ENCODE data around the gene RPSA. TPM values are rescaled to one million over a fixed set of nuclear protein-coding genes. Genes with fewer than 3 reads are reported as not detected.
"Not testable (repeated sequence)": the region's sequence is repeated elsewhere in the genome, so short reads cannot be mapped to it uniquely, and the experiment has no call there.

RPSA gene
- total and polyA plus RNA-seq, 10 donors, result 795 to 3,649 (median 960) TPM

- Histone ChIP-seq H3K27ac (no peak overlapping the region), H3K9me3 (no peaks in the 10 kb centered on the region), H3K4me3 (no peak overlapping the region), H3K36me3 (peaks cover 9 to 57% (median 51%) of the 10 kb centered on the region in 6 donors), H3K4me1 (peaks cover 7 to 27% (median 12%) of the 10 kb centered on the region in 6 donors), H3K27me3 (replicated peaks in 1 of 7) (no peaks in the 10 kb centered on the region)
- TF ChIP-seq POLR2AphosphoS5 (IDR thresholded peaks at IDR 0.05) (peak in 1 of 3 donors; percentile 23), CTCF (IDR thresholded peaks at IDR 0.05 in 8 of 11, conservative IDR thresholded peaks at IDR 0.05 in 3 of 11) (no peak)
- no peak for DNase-seq
- intact Hi-C loops (cut with DNase I; ENCODE audit: low total_unique reads), result no loop called here
- 59 to 80% (median 68%) methylated on average over 2 of the region's 2 CpGs for WGBS, 5 donors
Measured at GRCh38 chr3:39414421-39414907, 7.9 kb downstream of the RPSA start.

- not testable (repeated sequence) for H3K9me3 ChIP-seq; H3K27me3 ChIP-seq (replicated peaks in 1 of 7); H3K4me3 ChIP-seq; DNase-seq; H3K27ac ChIP-seq
- intact Hi-C loops (cut with DNase I; ENCODE audit: low total_unique reads), result loop anchor here (5.0 kb wide), 1 partner anchor 82 kb away; no protein-coding TSS in a partner anchor
- H3K4me1 ChIP-seq, result peaks cover 0 to 19% (median 3%) of the 10 kb centered on the region in 6 donors
- WGBS, 5 donors, result 84 to 96% (median 91%) methylated on average over 3 of the region's 3 CpGs
- TF ChIP-seq POLR2AphosphoS5 (IDR thresholded peaks at IDR 0.05), result peak in 1 of 3 donors; percentile 17
- peaks cover 9 to 49% (median 43%) of the 10 kb centered on the region in 6 donors for H3K36me3 ChIP-seq
Measured at GRCh38 chr3:39415302-39415701, 8.8 kb downstream of the RPSA start.

- H3K36me3 ChIP-seq, result peaks cover 9 to 42% (median 36%) of the 10 kb centered on the region in 6 donors
- H3K27me3 ChIP-seq (replicated peaks in 1 of 7), result no peaks in the 10 kb centered on the region
- H3K27ac ChIP-seq, result no peak overlapping the region
- H3K4me3 ChIP-seq, result no peak overlapping the region
- H3K9me3 ChIP-seq, result no peaks in the 10 kb centered on the region
- intact Hi-C loops (cut with DNase I; ENCODE audit: low total_unique reads), result loop anchor here (5.0 kb wide), 1 partner anchor 81 kb away; no protein-coding TSS in a partner anchor
- peaks cover 0 to 13% (median 2%) of the 10 kb centered on the region in 6 donors for H3K4me1 ChIP-seq
- DNase-seq, result no peak
- WGBS, 5 donors, result 86 to 100% (median 92%) methylated on average over 1 of the region's 1 CpG
- TF ChIP-seq CTCF (IDR thresholded peaks at IDR 0.05 in 8 of 11, conservative IDR thresholded peaks at IDR 0.05 in 3 of 11) (no peak), POLR2AphosphoS5 (IDR thresholded peaks at IDR 0.05) (peak in 2 of 3 donors; percentile 18 to 36)
Measured at GRCh38 chr3:39415983-39416382, 9.5 kb downstream of the RPSA start.

- not testable (repeated sequence) for H3K9me3 ChIP-seq; H3K27me3 ChIP-seq (replicated peaks in 1 of 7); H3K27ac ChIP-seq; H3K4me3 ChIP-seq; H3K4me1 ChIP-seq; DNase-seq
- 55 to 81% (median 68%) methylated on average over 3 of the region's 3 CpGs for WGBS, 5 donors
- H3K36me3 ChIP-seq, result peaks cover 4 to 32% (median 26%) of the 10 kb centered on the region in 6 donors
- intact Hi-C loops (cut with DNase I; ENCODE audit: low total_unique reads), result loop anchor here (5.0 kb wide), 1 partner anchor 80 kb away; no protein-coding TSS in a partner anchor
Measured at GRCh38 chr3:39416998-39417397, 10.5 kb downstream of the RPSA start.

- not testable (repeated sequence) for H3K27me3 ChIP-seq (replicated peaks in 1 of 7); H3K9me3 ChIP-seq; H3K4me3 ChIP-seq; H3K27ac ChIP-seq; H3K4me1 ChIP-seq; DNase-seq
- intact Hi-C loops (cut with DNase I; ENCODE audit: low total_unique reads), result loop anchor here (5.0 kb wide), 1 partner anchor 79 kb away; no protein-coding TSS in a partner anchor
- 43 to 49% (median 46%) methylated on average over 12 to 14 of the region's 14 CpGs for WGBS, 5 donors
- peaks cover 0 to 15% (median 9%) of the 10 kb centered on the region in 6 donors for H3K36me3 ChIP-seq
Measured at GRCh38 chr3:39418556-39419225, 12.2 kb downstream of the RPSA start.
